ENCODE measurements around the gene ARHGAP6. TPM values are rescaled to one million over a fixed set of nuclear protein-coding genes. Genes with fewer than 3 reads are reported as not detected.
A peak's percentile ranks its signal among the peaks of the same experiment; 100 is the strongest.

Gene ARHGAP6
- total and polyA plus RNA-seq, 9 of the 15 experiments (the other 6 are each of a cell fraction or from before 2014, with no cell fraction given), result 12.5 to 63.6 (median 41.8) TPM

- TF ChIP-seq VEZF1 (CRISPR knock-in tag; IDR thresholded peaks at IDR 0.05) (no peak), ZFP36 (IDR thresholded peaks at IDR 0.05; ENCODE audit: low read depth, low read length, partially characterized antibody) (no peak)
- TF ChIP-seq, protein P1, sequence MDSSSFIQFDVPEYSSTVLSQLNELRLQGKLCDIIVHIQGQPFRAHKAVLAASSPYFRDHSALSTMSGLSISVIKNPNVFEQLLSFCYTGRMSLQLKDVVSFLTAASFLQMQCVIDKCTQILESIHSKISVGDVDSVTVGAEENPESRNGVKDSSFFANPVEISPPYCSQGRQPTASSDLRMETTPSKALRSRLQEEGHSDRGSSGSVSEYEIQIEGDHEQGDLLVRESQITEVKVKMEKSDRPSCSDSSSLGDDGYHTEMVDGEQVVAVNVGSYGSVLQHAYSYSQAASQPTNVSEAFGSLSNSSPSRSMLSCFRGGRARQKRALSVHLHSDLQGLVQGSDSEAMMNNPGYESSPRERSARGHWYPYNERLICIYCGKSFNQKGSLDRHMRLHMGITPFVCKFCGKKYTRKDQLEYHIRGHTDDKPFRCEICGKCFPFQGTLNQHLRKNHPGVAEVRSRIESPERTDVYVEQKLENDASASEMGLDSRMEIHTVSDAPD (CRISPR knock-in tag; IDR thresholded peaks at IDR 0.05), result no peak
Measured at GRCh38 chrX:11266573-11267003, 399.1 kb downstream of the ARHGAP6 start (continued).

DNA sequence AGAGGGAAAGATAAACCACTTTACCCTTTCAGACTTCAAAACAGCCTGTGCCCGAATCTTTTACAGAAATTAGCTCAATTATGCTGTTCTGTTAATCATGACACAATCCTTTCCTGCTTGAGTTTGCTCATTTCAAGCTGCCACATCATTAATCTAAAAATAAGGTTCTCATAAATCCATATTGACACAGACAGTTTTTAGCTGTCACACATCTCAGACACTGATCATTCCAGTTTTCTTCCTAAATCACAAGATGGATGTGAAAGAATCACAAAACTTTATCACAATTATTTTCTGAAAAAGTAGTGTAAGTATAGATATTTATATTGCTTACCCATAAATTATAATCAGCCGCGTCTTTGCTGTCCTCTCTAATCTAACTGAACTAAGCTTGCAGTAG lies 400.4 kb downstream of the ARHGAP6 start:
- WGBS (ENCODE audit: insufficient coverage, low coverage, missing lambda C conversion rate), result 8% methylated on average over 3 of the region's 3 CpGs
- Histone ChIP-seq H3K9me3 (replicated peaks; ENCODE audit: control insufficient read depth, insufficient read depth, low read depth, low read length) (no peaks in the 10 kb centered on the region), H3K9me1 (ENCODE audit: control insufficient read depth, insufficient read depth, low read length) (no peaks in the 10 kb centered on the region), H3K27ac (ENCODE audit: extremely low read depth, low read depth, low read length) (peak overlapping the region; percentile 78), H3K9ac (ENCODE audit: insufficient read depth in 1 of 2, low read depth in 2 of 2, low read length in 2 of 2) (peak overlapping the region in 1 of 2 experiments; percentile 72; a peak in 2 of 4 replicates), H4K20me1 (replicated peaks; ENCODE audit: control insufficient read depth, insufficient read depth, low read length) (no peaks in the 10 kb centered on the region), H3K27me3 (ENCODE audit: control insufficient read depth in 2 of 2, insufficient read depth in 2 of 2, low read length in 2 of 2) (no peaks in the 10 kb centered on the region), H3K4me2 (ENCODE audit: insufficient read depth, low read length) (peak overlapping the region; percentile 76), H3K4me3 (peak overlapping the region; percentile 23), H3K79me2 (ENCODE audit: control insufficient read depth, insufficient read depth, low read length) (peaks cover 98% of the 10 kb centered on the region), H3K4me1 (replicated peaks in 1 of 2; ENCODE audit: control insufficient read depth in 2 of 2, insufficient read depth in 2 of 2, low read length in 2 of 2) (peaks cover 10 to 69% of the 10 kb centered on the region in 2 experiments), H3K36me3 (ENCODE audit: control insufficient read depth, insufficient read depth, low read length) (no peaks in the 10 kb centered on the region; the same call in 2 of the 3 replicates), H2AFZ (ENCODE audit: low read depth, low read length) (peak overlapping the region; percentile 84)
- DNase-seq (ENCODE audit: extremely low read depth in 1 of 4, low spot score in 3 of 4) (no peak), FAIRE-seq (no peak), ATAC-seq (no peak)
- no peak for TF ChIP-seq BCOR (IDR thresholded peaks at IDR 0.05)
- no peak for TF ChIP-seq IRF2 (CRISPR knock-in tag; IDR thresholded peaks at IDR 0.05)
- TF ChIP-seq CHD1 (IDR thresholded peaks at IDR 0.05; ENCODE audit: low read length), result no peak
- TF ChIP-seq MEIS2 (IDR thresholded peaks at IDR 0.05; ENCODE audit: partially characterized antibody), result peak; percentile 79
- TF ChIP-seq PBX2 (CRISPR knock-in tag; IDR thresholded peaks at IDR 0.05; ENCODE audit: low read depth), result no peak
- peak; percentile 53 for TF ChIP-seq PBX2 (tag; conservative IDR thresholded peaks at IDR 0.05; ENCODE audit: low read depth)
- TF ChIP-seq OTX1 (CRISPR knock-in tag; IDR thresholded peaks at IDR 0.05), result no peak
- TF ChIP-seq PKNOX1 (IDR thresholded peaks at IDR 0.05), result peak; percentile 39; the same call in 1 of the 2 replicates
- TSS peak; percentile 12 for BruUV-seq (replicated peaks)
- CTCF ChIA-PET (ENCODE audit: low intra/inter-chr PET ratio), result no interaction called here
- in situ Hi-C loops (cut with MboI), result no loop called here
- intact Hi-C loops (cut with micrococcal nuclease), result loop anchor here (5.0 to 10.0 kb wide), 2 partner anchors 102 to 111 kb away; no protein-coding TSS in a partner anchor
- POLR2A ChIA-PET, result interaction anchor here (0.9 kb wide), 2 partner anchors 11 to 15 kb away, joined by 4 read pairs; no protein-coding TSS in a partner anchor
